GM12891 (cell line): Measurements from ENCODE around the gene MRTFB.
"Not testable (repeated sequence)": the region's sequence is repeated elsewhere in the genome, so short reads cannot be mapped to it uniquely, and the experiment has no call there.

Experiments used
- DNase-seq: peaks from one replicate; pipeline ENCODE4 v3.0.0; 2011; ENCODE audit warnings: low spot score; ENCODE audit not compliant: insufficient read length
- FAIRE-seq: peaks from 2 replicates; lab custom pipeline; 2011; peaks lifted over from hg19 to GRCh38; lab: Jason Lieb, UNC
- PAX5 ChIP-seq: IDR thresholded peaks from 2 replicates; pipeline ENCODE4 v1.6.1; 2011; ENCODE audit warnings: low read length, moderate library complexity, mild to moderate bottlenecking; ENCODE audit not compliant: insufficient read depth, severe bottlenecking
- POLR2A ChIP-seq: IDR thresholded peaks from 2 replicates; pipeline ENCODE4 v1.6.1; 2011; ENCODE audit warnings: low read depth, low read length, control low read depth
- POLR2AphosphoS5 ChIP-seq: IDR thresholded peaks from 2 replicates; pipeline ENCODE4 v1.6.1; 2011; ENCODE audit warnings: low read depth, low read length, control low read depth
- POU2F2 ChIP-seq: IDR thresholded peaks from 2 replicates; pipeline ENCODE4 v1.6.1; 2011; ENCODE audit warnings: low read depth, mild to moderate bottlenecking, control low read depth, low read length, moderate library complexity
- SPI1 ChIP-seq: IDR thresholded peaks from 2 replicates; pipeline ENCODE4 v1.6.1; 2011; ENCODE audit warnings: low read depth, low read length, control low read depth
- TAF1 ChIP-seq: IDR thresholded peaks from 2 replicates; pipeline ENCODE4 v1.6.1; 2011; ENCODE audit warnings: low read depth, low read length, control low read depth

MRTFB gene

GRCh38 chr16:14111713-14112538 lies 40.8 kb downstream of the MRTFB start:
- no peak for FAIRE-seq
- TF ChIP-seq TAF1 (no peak), POU2F2 (no peak), SPI1 (no peak), PAX5 (no peak), POLR2A (no peak), POLR2AphosphoS5 (no peak)
- DNase-seq = no peak

- TF ChIP-seq POU2F2 (no peak), PAX5 (no peak), TAF1 (no peak), POLR2AphosphoS5 (no peak), POLR2A (no peak), SPI1 (no peak)
- FAIRE-seq (no peak), DNase-seq (no peak)
Observed at GRCh38 chr16:14112539-14112856, 41.4 kb downstream of the MRTFB start.

GRCh38 chr16:14113344-14113743 lies 42.2 kb downstream of the MRTFB start:
- DNase-seq = no peak
- no peak for TF ChIP-seq PAX5
- TF ChIP-seq POU2F2 = no peak
- no peak for TF ChIP-seq SPI1
- TF ChIP-seq POLR2AphosphoS5 = no peak
- no peak for TF ChIP-seq POLR2A
- no peak for TF ChIP-seq TAF1
- FAIRE-seq = no peak

GRCh38 chr16:14117051-14117450 lies 45.9 kb downstream of the MRTFB start:
- TF ChIP-seq POLR2A = no peak
- no peak for FAIRE-seq

GRCh38 chr16:14119799-14120198 lies 48.7 kb downstream of the MRTFB start:
- FAIRE-seq = no peak
- TF ChIP-seq SPI1 (no peak), TAF1 (no peak), POLR2A (no peak), POLR2AphosphoS5 (no peak), POU2F2 (no peak), PAX5 (no peak)
- no peak for DNase-seq

More at GRCh38 chr16:14117051-14117450, 45.9 kb downstream of the MRTFB start:
- DNase-seq = no peak

GRCh38 chr16:14120335-14120734 lies 49.2 kb downstream of the MRTFB start:
- TF ChIP-seq POLR2A (no peak), TAF1 (no peak), POU2F2 (no peak)
- DNase-seq (no peak), FAIRE-seq (no peak)

- no peak for DNase-seq
- no peak for FAIRE-seq
- TF ChIP-seq POLR2A (no peak), SPI1 (peak; percentile 73)
Observed at GRCh38 chr16:14121142-14121541, 50.0 kb downstream of the MRTFB start.

- FAIRE-seq (no peak), DNase-seq (no peak)
- TF ChIP-seq POLR2A (no peak), PAX5 (no peak), SPI1 (no peak), TAF1 (no peak), POU2F2 (no peak), POLR2AphosphoS5 (no peak)
Observed at GRCh38 chr16:14121872-14122271, 50.8 kb downstream of the MRTFB start.

GRCh38 chr16:14122430-14122829 lies 51.3 kb downstream of the MRTFB start:
- not testable (repeated sequence) for DNase-seq, FAIRE-seq

- FAIRE-seq (no peak), DNase-seq (no peak)
- no peak for TF ChIP-seq POLR2AphosphoS5
- no peak for TF ChIP-seq SPI1
- TF ChIP-seq POLR2A = no peak
- no peak for TF ChIP-seq PAX5
- TF ChIP-seq POU2F2 = no peak
- TF ChIP-seq TAF1 = no peak
Observed at GRCh38 chr16:14125000-14125681, 54.0 kb downstream of the MRTFB start.
